HG03064 (cell line): ENCODE measurements around the gene ORAI2.
A peak's percentile ranks its signal among the peaks of the same experiment; 100 is the strongest.
"Not testable (repeated sequence)": the region's sequence is repeated elsewhere in the genome, so short reads cannot be mapped to it uniquely, and the experiment has no call there.

ENCODE experiments used
- ATAC-seq: cut with Tn5 transposase; IDR thresholded peaks from one replicate; pipeline ENCODE4 v1.9.1; 2021; ENCODE audit warnings: low read depth; ENCODE audit not compliant: unreplicated experiment

ORAI2 gene

DNA sequence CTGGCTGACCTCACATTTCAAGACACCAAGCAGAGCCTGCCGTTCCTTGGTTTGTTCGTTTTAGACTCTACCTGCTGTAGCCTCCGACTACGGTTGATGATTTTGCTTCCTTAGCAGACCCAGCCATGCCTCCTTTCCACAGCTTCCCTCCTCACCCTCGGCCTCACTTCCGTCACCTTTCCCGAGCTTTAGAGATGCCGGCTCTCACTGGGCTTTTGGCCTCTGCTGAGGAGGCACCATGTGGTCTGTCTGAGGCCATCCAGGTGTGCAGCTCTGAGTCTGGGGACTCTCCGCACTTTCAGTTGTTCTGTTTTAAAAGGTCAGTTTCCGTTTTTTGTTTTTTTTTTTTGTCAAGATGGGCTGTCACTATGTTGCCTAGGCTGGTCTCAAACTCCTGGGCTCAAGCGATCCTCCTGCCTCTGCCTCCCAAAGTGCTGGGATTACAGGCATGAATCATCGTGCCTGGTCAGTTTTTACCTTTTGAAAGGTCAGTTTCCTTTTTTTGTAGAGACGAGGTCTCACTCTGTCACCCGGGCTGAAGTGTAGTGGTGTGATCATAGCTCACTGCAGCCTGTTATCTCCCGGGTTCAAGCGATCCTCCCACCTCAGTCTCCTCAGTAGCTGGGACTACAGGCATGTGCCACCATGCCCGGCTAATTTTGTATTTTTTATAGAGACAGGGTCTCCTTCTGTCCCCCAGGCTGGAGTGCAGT, 11.7 kb downstream of the ORAI2 start:
- ATAC-seq, result no peak

DNA sequence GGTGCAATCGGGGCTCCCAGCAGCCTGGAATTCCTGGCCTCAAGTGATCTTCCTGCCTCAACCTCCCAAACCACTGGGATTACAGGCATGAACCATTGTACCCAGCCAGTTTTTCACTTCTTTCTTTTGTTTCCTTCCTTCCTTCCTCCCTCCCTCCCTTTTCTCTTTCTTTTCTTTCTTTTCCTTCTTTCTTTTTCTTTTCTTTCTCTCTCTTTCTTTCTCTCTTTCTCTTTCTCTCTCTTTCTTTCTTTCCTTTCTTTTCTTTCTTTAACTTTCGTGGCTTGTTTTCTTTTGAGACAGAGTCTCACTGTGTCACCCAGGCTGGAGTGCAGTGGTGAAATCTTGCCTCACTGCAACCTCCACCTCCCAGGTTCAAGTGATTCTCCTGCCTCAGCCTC, 12.3 kb downstream of the ORAI2 start:
- ATAC-seq, result no peak

DNA sequence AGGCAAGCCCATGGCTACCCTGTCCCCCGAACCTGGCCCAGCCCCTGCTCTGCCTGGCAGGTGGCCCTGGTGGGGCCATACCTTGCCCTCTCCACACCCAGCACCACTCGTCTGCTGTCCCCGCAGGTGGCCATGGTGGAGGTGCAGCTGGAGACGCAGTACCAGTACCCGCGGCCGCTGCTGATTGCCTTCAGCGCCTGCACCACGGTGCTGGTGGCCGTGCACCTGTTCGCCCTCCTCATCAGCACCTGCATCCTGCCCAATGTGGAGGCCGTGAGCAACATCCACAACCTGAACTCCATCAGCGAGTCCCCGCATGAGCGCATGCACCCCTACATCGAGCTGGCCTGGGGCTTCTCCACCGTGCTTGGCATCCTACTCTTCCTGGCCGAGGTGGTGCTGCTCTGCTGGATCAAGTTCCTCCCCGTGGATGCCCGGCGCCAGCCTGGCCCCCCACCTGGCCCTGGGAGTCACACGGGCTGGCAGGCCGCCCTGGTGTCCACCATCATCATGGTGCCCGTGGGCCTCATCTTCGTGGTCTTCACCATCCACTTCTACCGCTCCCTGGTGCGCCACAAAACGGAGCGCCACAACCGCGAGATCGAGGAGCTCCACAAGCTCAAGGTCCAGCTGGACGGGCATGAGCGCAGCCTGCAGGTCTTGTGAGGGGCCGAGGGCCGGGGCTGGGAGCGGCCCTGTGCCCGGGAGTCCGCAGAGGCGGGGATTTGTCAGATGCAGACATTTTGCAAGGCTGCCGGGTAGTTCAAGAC, 13.2 kb downstream of the ORAI2 start:
- no peak for ATAC-seq

DNA sequence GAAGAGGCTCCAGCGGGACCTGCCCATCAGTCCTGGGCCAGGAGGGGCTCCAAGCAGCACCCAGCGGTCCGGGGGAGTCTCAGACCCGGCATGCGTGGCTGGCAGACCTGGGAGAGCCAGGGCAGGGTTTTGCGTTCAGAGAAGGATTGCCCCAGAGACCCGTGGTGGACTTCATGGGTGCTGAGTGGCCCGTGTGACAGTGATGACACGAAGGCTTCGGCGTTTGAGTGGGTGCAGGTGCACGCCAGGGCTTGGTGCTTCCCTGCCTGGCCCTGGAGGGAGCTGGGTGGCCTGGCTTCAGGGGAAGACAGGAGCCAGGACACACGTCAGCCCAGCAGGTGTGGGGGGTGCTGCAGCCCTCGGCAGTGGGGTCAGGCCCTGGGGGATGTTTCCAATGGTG, 13.9 kb downstream of the ORAI2 start:
- no peak for ATAC-seq

DNA sequence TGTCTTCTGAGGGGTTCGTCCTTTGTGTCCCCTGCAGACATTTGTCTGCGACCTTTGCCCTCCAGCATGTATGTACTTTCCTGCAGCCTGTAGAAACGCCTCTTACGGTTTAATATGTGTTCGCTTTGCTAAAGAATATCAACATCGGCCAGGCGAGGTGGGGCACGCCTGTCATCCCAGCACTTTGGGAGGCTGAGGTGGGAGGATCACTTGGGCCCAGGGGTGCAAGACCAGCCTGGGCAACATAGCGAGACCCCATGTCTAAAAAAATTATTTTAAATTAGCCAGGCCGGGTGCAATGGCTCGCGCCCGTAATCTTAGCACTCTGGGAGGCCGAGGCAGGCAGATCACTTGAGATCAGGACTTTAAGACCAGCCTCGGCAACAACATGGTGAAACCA, 15.8 kb downstream of the ORAI2 start:
- ATAC-seq, result no peak

- ATAC-seq, result no peak
Observed at GRCh38 chr7:102450242-102450641, 16.9 kb downstream of the ORAI2 start.

GRCh38 chr7:102451371-102452054, 18.1 kb downstream of the ORAI2 start:
- ATAC-seq, result no peak

DNA sequence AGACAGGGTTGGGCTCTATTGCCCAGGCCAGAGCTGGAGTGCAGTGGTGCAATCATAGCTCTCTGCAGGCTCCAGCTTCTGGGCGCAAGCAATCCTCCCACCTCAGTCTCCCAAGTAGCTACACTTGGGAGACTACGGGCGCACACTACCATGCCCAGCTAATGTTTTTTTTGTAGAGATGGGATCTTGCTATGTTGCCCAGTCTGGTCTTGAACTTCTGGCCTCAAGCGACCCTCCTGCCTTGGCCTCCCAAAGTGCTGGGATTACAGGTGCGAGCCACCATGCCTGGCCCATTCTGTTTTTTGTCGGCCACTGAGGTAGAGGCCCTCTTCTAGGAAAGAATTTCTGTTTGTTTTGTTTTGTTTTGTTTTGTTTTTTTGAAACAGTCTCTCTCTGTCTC, 19.1 kb downstream of the ORAI2 start:
- no peak for ATAC-seq

GRCh38 chr7:102453319-102453718, 19.9 kb downstream of the ORAI2 start:
- no peak for ATAC-seq

GRCh38 chr7:102454468-102454867, 21.1 kb downstream of the ORAI2 start:
- no peak for ATAC-seq

GRCh38 chr7:102454932-102455331, 21.6 kb downstream of the ORAI2 start:
- ATAC-seq, result not testable (repeated sequence)

- ATAC-seq, result no peak
Observed at GRCh38 chr7:102455596-102455995, 22.2 kb downstream of the ORAI2 start.

DNA sequence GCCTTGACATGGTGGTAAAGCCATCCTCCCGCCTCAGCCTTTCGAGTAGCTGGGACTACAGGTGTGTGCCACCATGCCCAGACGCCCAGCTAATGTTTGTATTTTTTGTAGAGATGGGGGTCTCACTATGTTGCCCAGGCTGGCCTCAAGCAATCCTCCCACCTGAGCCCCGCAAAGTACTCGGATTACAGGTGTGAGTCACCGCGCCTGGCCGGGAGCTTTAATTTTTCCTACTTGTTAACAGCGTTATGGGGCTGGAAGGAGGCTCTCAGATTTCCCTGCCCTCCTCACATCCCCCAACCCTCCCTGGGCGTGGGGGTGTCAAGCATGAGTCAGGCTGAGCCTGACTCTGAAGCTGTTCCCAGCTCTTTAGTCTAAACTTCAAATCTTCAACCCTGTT, 23.0 kb downstream of the ORAI2 start:
- ATAC-seq, result no peak

- no peak for ATAC-seq
Observed at GRCh38 chr7:102457352-102457924, 24.1 kb downstream of the ORAI2 start.

DNA sequence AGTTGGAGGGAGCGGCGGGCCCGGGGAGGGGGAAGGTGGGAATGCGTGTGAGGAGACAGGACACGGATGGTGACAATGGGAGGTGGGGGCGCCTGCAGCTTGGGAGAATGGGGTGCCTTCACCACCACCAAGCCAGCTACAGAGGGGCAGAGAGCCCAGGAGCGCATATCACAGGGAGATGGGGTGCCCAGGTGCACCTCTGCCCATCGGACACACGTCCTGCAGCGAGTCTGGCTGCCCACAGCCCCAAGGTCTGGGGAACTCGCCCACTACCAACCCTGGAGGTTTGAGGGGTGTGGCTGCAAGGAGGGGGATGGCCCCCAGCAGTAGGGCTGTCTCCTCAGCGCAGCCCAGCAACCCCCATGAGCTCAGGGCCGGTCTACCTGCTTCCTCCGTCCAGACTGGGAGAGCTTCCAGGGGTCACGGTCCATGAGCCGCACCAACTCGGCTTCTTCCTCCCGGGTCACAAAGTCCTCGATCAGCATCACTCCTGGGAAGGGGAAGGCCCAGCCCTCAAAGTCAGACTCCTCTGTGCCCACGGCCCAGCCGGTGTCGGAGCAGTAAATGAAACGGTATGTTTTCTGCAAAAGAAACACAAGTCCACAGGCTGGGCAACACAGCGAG, 26.0 kb downstream of the ORAI2 start:
- no peak for ATAC-seq

DNA sequence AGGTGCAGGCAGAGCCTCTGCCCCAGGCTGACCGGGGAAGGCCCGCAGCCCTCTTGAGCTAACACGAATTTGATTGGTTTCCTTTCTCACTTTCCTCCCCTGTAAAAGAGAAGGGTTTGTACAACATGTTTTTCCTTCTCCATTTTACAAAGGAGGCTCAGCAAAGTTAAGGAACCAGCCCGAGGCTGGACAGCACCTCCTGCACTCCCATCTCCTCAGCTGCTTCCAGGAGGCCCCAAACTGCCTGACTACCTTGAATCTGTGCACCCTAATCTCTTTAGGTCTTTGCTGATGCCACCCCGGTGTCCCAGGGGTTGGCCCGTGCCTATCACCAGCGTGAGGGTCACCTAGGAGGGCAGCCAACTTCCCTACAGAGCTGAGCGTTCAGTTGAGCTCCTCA, 27.1 kb downstream of the ORAI2 start:
- no peak for ATAC-seq

GRCh38 chr7:102463841-102464576, 30.6 kb downstream of the ORAI2 start:
- no peak for ATAC-seq

DNA sequence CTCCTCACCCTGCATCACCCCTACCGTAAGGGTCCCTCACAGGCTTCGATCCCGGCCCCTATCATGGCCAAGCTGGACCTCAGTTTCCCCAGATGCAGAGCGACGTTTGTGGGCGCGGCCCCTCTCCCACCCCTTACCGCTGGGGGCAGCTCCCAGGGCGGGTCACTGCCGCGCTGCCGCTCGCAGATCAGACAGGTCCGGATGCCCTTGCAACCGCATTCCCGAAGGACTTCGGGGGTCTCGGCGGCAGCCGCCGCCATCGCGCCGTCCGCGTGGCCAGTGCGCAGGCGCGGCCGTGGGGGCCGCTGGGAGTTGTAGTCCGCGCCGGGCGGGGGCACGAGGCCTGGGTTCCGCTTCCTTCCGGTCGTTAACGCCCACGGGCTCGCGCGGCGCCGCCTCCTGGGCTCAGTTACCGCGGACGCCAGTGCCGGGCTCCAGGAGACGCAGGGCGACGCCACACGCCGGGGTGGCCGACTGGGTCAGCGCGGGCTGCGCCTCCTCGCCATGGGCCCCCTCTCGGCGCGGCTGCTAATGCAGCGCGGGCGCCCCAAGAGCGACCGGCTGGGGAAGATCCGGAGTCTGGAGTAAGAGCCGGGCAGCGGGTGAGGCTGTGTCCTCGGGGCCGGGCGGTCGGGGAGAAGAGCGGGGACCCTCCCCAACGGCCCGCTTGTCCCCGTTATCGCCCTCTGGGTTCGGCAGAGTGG, 31.4 kb downstream of the ORAI2 start, which contains the start of the genes ALKBH4 and LRWD1:
ALKBH4 (minus strand) TSS at position 287 of the 704 bp plus-strand sequence; CDS start at position 260, 27 bp downstream.
LRWD1 (plus strand) TSS at position 408 of the 704 bp plus-strand sequence; CDS start at position 505, 97 bp downstream.
- ATAC-seq, result peak; percentile 79

GRCh38 chr7:102466097-102466496, 32.7 kb downstream of the ORAI2 start:
- no peak for ATAC-seq
